ENCODE measurements around the gene POM121.
"Not testable (repeated sequence)": the region's sequence is repeated elsewhere in the genome, so short reads cannot be mapped to it uniquely, and the experiment has no call there.

GRCh38 chr7:72961346-72961650 lies 36.4 kb downstream of the POM121 start:
- not testable (repeated sequence) for TF ChIP-seq CTCF (conservative IDR thresholded peaks at IDR 0.05; ENCODE audit: low read depth in 2 of 2); EZH2 (IDR thresholded peaks at IDR 0.05; ENCODE audit: low read depth, unreplicated experiment); POLR2AphosphoS5 (IDR thresholded peaks at IDR 0.05; ENCODE audit: low read depth); CREB1 (CRISPR knock-in tag; IDR thresholded peaks at IDR 0.05; ENCODE audit: low read depth); REST (IDR thresholded peaks at IDR 0.05; ENCODE audit: unreplicated experiment); EZH2phosphoT487 (IDR thresholded peaks at IDR 0.05; ENCODE audit: unreplicated experiment); STAT1 (IDR thresholded peaks at IDR 0.05; ENCODE audit: unreplicated experiment); ETS1 (IDR thresholded peaks at IDR 0.05); JUNB (IDR thresholded peaks at IDR 0.05; ENCODE audit: unreplicated experiment)
